Esophagus muscularis mucosa (tissue), 4 donors: ENCODE results near the gene GAA.

Experiments
- CTCF ChIP-seq, 3 experiments: fragments of 200-600 bp in 2 of 3; fragments of 450-650 bp in 1 of 3; sonication (generic) in 2 of 3; IDR thresholded peaks; one replicate each; pipeline ENCODE4 v1.5.1; 2017 to 2019; ENCODE audit warnings: antibody characterized with exemption in 3 of 3, mild to moderate bottlenecking in 2 of 3, moderate library complexity in 1 of 3
- EP300 ChIP-seq: sonication (generic); formaldehyde crosslinking; IDR thresholded peaks from one replicate; pipeline ENCODE4 v1.6.1; 2017; ENCODE audit warnings: antibody characterized with exemption
- POLR2A ChIP-seq: fragments of 450-650 bp; IDR thresholded peaks from one replicate; pipeline ENCODE4 v1.6.1; 2017; ENCODE audit warnings: antibody characterized with exemption, moderate library complexity, mild to moderate bottlenecking, low read depth
- POLR2AphosphoS5 ChIP-seq, 2 donors: sonication (generic); formaldehyde crosslinking; IDR thresholded peaks; one replicate each; pipeline ENCODE4 v1.6.1; 2017; ENCODE audit warnings: antibody characterized with exemption in 2 of 2

GRCh38 chr17:80100035-80100323 is 1.4 kb upstream of the GAA start:
- TF ChIP-seq CTCF (IDR thresholded peaks at IDR 0.05): no peak
- no peak for TF ChIP-seq EP300
- no peak for TF ChIP-seq POLR2AphosphoS5 (IDR thresholded peaks at IDR 0.05)
- no peak for TF ChIP-seq POLR2A
